ENCODE measurements around the gene PCDHGC3. TPM values are rescaled to one million over a fixed set of nuclear protein-coding genes. Genes with fewer than 3 reads are reported as not detected.

The PCDHGC3 gene
- polyA plus RNA-seq, 1 of the 3 experiments (the other 2 are of a cell fraction), result 97.0 TPM

GRCh38 chr5:141490771-141491170 is 15.0 kb downstream of the PCDHGC3 start:
- Histone ChIP-seq H3K36me3 (replicated peaks in 1 of 2; ENCODE audit: control insufficient read depth in 1 of 2, insufficient read depth in 2 of 2, low read length in 1 of 2) (peaks cover 16 to 58% of the 10 kb centered on the region in 2 experiments), H3K9me2 (no peaks in the 10 kb centered on the region), H3K9ac (no peak overlapping the region), H3K27me3 (ENCODE audit: insufficient read depth) (no peaks in the 10 kb centered on the region), H3K27ac (ENCODE audit: low read depth in 2 of 2, low read length in 1 of 2) (no peak overlapping the region), H3F3A (replicated peaks; ENCODE audit: insufficient read depth) (peaks cover 9% of the 10 kb centered on the region), H3K9me3 (no peaks in the 10 kb centered on the region), H3K4me3 (ENCODE audit: low read depth in 2 of 2, low read length in 1 of 2) (no peak overlapping the region), H3K4me2 (no peak overlapping the region), H3K4me1 (ENCODE audit: control insufficient read depth in 1 of 2, insufficient read depth in 2 of 2, low read depth in 1 of 2, low read length in 1 of 2) (peaks cover 24 to 41% of the 10 kb centered on the region in 2 experiments; a peak in 3 of 4 replicates), H3K79me2 (ENCODE audit: insufficient read depth) (peaks cover 75% of the 10 kb centered on the region), H2AFZ (ENCODE audit: low read depth) (no peak overlapping the region), H4K20me1 (ENCODE audit: insufficient read depth) (peaks cover 28% of the 10 kb centered on the region; the same call in 1 of the 2 replicates)
- WGBS (ENCODE audit: low lambda C conversion rate), result 98% methylated on average over 9 of the region's 13 CpGs
- ChIA-PET CTCF (no interaction called here), POLR2A (no interaction called here)
- DNase-seq, result no peak
- TF ChIP-seq YY1 (IDR thresholded peaks at IDR 0.05; ENCODE audit: low read depth), result no peak
- no peak for TF ChIP-seq RXRA (IDR thresholded peaks at IDR 0.05; ENCODE audit: borderline replicate concordance, low read depth)
- TF ChIP-seq EP300 (IDR thresholded peaks at IDR 0.05; ENCODE audit: borderline replicate concordance in 1 of 2, low read depth in 1 of 2, low read length in 1 of 2), result no peak
- TF ChIP-seq PBX3 (IDR thresholded peaks at IDR 0.05), result no peak
- no peak for TF ChIP-seq GABPA (IDR thresholded peaks at IDR 0.05; ENCODE audit: low read depth)
- TF ChIP-seq RCOR1 (IDR thresholded peaks at IDR 0.05; ENCODE audit: low read length), result no peak
- no peak for TF ChIP-seq RAD21 (IDR thresholded peaks at IDR 0.05; ENCODE audit: low read length)
- TF ChIP-seq TEAD4 (IDR thresholded peaks at IDR 0.05; ENCODE audit: borderline replicate concordance, insufficient read depth), result no peak
- no peak for TF ChIP-seq CTCF (IDR thresholded peaks at IDR 0.05)
- TF ChIP-seq REST (IDR thresholded peaks at IDR 0.05; ENCODE audit: low read depth, low read length), result no peak
